ENCODE data around the gene AUTS2.

DNA sequence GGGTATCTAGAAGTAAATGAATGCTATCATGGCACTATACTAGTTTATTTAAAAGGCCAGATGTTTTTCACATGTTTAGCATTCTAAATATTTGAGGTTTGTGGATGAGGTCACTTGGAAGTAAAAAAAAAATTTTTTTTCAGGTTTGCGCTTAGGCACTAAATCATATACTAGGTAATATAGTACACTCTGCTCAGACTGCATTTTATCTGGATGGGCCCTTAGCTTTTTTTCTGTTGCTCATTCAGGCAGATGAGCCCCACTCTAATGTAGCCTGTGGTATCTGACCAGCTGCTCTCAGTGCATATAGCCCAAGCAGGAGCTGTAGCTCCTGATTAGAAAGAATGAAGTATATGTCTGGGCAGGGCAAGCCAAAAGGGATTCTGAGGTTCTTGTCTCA, 210.1 kb downstream of the AUTS2 start:
- no peak for TF ChIP-seq EZH2 (IDR thresholded peaks at IDR 0.05; ENCODE audit: insufficient read depth, poor library complexity, severe bottlenecking)
- no peak for TF ChIP-seq EZH2phosphoT487 (IDR thresholded peaks at IDR 0.05; ENCODE audit: insufficient read depth, low read depth)

Measured in GM23248 (cell line).